Measurements from ENCODE around the gene PAK1.

PAK1 gene

GRCh38 chr11:77518471-77518870 is 44.6 kb upstream of the PAK1 start:
- Histone ChIP-seq H4K20me1 (ENCODE audit: insufficient read depth, low read length) (no peaks in the 10 kb centered on the region), H3K27ac (ENCODE audit: low read depth, low read length, poor library complexity, severe bottlenecking) (no peak overlapping the region), H3K9ac (ENCODE audit: low read length) (no peak overlapping the region), H3F3A (ENCODE audit: insufficient read depth, low read length) (no peaks in the 10 kb centered on the region), H3K36me3 (ENCODE audit: insufficient read depth, low read length) (no peaks in the 10 kb centered on the region), H3K4me3 (ENCODE audit: low read depth, low read length, poor library complexity, severe bottlenecking) (no peak overlapping the region), H3K79me2 (ENCODE audit: insufficient read depth, low read length) (no peaks in the 10 kb centered on the region), H3K4me1 (ENCODE audit: insufficient read depth, low read length, severe bottlenecking) (no peaks in the 10 kb centered on the region), H3K9me2 (ENCODE audit: low read depth, low read length) (no peaks in the 10 kb centered on the region), H3K27me3 (ENCODE audit: insufficient read depth, low read length) (no peaks in the 10 kb centered on the region), H3K9me3 (ENCODE audit: low read length) (no peaks in the 10 kb centered on the region), H3K4me2 (ENCODE audit: low read length) (no peak overlapping the region), H2AFZ (ENCODE audit: low read length) (no peak overlapping the region)
- no peak for TF ChIP-seq CTCF (IDR thresholded peaks at IDR 0.05; ENCODE audit: low read length)
- TF ChIP-seq EZH2 (IDR thresholded peaks at IDR 0.05; ENCODE audit: borderline replicate concordance, low read length), result no peak

DNA sequence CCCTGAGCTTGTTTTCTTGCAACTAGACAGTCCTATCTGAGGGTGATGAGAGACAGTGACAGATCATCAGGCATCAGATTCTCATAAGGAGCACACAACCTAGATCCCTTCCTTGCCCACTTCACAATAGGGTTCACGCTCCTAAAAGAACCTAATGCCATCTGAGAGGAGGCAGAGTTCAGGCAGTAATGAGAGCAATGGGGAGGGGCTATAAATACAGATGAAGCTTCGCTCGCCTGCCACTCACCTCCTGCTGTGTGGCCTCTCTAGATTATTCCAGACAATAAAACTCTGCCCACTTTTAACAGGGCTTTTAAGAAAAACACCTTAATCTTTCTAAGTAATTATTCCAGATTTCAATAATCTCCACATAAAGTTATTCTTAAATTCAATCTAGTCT is 43.9 kb upstream of the PAK1 start:
- no peak overlapping the region for H3K4me2 ChIP-seq (ENCODE audit: low read length)
- no peaks in the 10 kb centered on the region for H3F3A ChIP-seq (ENCODE audit: insufficient read depth, low read length)
- no peak overlapping the region for H2AFZ ChIP-seq (ENCODE audit: low read length)
- TF ChIP-seq CTCF (IDR thresholded peaks at IDR 0.05; ENCODE audit: low read length), result no peak
- no peak for TF ChIP-seq EZH2 (IDR thresholded peaks at IDR 0.05; ENCODE audit: borderline replicate concordance, low read length)
- H4K20me1 ChIP-seq (ENCODE audit: insufficient read depth, low read length), result no peaks in the 10 kb centered on the region
- H3K9me2 ChIP-seq (ENCODE audit: low read depth, low read length), result no peaks in the 10 kb centered on the region
- no peaks in the 10 kb centered on the region for H3K36me3 ChIP-seq (ENCODE audit: insufficient read depth, low read length)
- H3K4me1 ChIP-seq (ENCODE audit: insufficient read depth, low read length, severe bottlenecking), result no peaks in the 10 kb centered on the region
- H3K9me3 ChIP-seq (ENCODE audit: low read length), result no peaks in the 10 kb centered on the region
- no peak overlapping the region for H3K4me3 ChIP-seq (ENCODE audit: low read depth, low read length, poor library complexity, severe bottlenecking)
- no peak overlapping the region for H3K9ac ChIP-seq (ENCODE audit: low read length)
- H3K27me3 ChIP-seq (ENCODE audit: insufficient read depth, low read length), result no peaks in the 10 kb centered on the region
- H3K27ac ChIP-seq (ENCODE audit: low read depth, low read length, poor library complexity, severe bottlenecking), result no peak overlapping the region
- H3K79me2 ChIP-seq (ENCODE audit: insufficient read depth, low read length), result no peaks in the 10 kb centered on the region

DNA sequence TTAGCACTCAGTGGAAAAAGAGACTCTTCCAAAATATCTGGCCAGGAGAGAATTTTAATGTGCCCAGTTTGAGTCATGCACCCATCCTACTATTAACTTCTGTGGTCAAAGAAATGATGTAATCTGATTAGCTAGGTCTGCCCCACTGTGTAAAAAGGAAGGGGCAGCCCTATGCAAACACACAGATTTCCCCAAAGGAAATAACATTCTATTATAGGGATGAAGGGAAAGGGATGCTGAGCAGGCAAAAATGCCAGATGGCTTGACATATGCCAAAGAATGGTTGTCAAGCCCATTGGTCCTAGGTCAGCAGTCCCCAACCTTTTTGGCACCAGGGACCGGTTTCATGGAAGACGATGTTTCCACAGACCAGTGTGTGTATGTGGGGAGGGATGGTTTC is 43.3 kb upstream of the PAK1 start:
- H4K20me1 ChIP-seq (ENCODE audit: insufficient read depth, low read length), result no peaks in the 10 kb centered on the region
- H3K9me3 ChIP-seq (ENCODE audit: low read length), result no peaks in the 10 kb centered on the region
- H3K27ac ChIP-seq (ENCODE audit: low read depth, low read length, poor library complexity, severe bottlenecking), result no peak overlapping the region
- no peaks in the 10 kb centered on the region for H3K9me2 ChIP-seq (ENCODE audit: low read depth, low read length)
- H3K4me2 ChIP-seq (ENCODE audit: low read length), result no peak overlapping the region
- no peak overlapping the region for H2AFZ ChIP-seq (ENCODE audit: low read length)
- no peak overlapping the region for H3K4me3 ChIP-seq (ENCODE audit: low read depth, low read length, poor library complexity, severe bottlenecking)
- no peaks in the 10 kb centered on the region for H3K36me3 ChIP-seq (ENCODE audit: insufficient read depth, low read length)
- no peak overlapping the region for H3K9ac ChIP-seq (ENCODE audit: low read length)
- no peaks in the 10 kb centered on the region for H3K27me3 ChIP-seq (ENCODE audit: insufficient read depth, low read length)
- no peaks in the 10 kb centered on the region for H3K4me1 ChIP-seq (ENCODE audit: insufficient read depth, low read length, severe bottlenecking)
- no peaks in the 10 kb centered on the region for H3K79me2 ChIP-seq (ENCODE audit: insufficient read depth, low read length)
- TF ChIP-seq EZH2 (IDR thresholded peaks at IDR 0.05; ENCODE audit: borderline replicate concordance, low read length) (no peak), CTCF (IDR thresholded peaks at IDR 0.05; ENCODE audit: low read length) (no peak)
- no peaks in the 10 kb centered on the region for H3F3A ChIP-seq (ENCODE audit: insufficient read depth, low read length)
